ENCODE results near the gene ATP1A1.

ATP1A1 gene

GRCh38 chr1:116407033-116407432 lies 34.0 kb downstream of the ATP1A1 start:
- H3F3A ChIP-seq (ENCODE audit: insufficient read depth, low read length), result no peaks in the 10 kb centered on the region
- H3K4me3 ChIP-seq (ENCODE audit: low read length), result no peak overlapping the region
- no peaks in the 10 kb centered on the region for H3K36me3 ChIP-seq (replicated peaks; ENCODE audit: insufficient read depth, low read length)
- no peak overlapping the region for H3K4me2 ChIP-seq (ENCODE audit: low read depth, low read length)
- H3K4me1 ChIP-seq (ENCODE audit: low read length), result no peaks in the 10 kb centered on the region
- H3K27me3 ChIP-seq (replicated peaks; ENCODE audit: insufficient read depth, low read length), result no peaks in the 10 kb centered on the region
- no peak for TF ChIP-seq EZH2phosphoT487 (IDR thresholded peaks at IDR 0.05; ENCODE audit: low read length)
- TF ChIP-seq EZH2 (optimal IDR thresholded peaks at IDR 0.05; ENCODE audit: low read depth, low read length), result no peak
- no peaks in the 10 kb centered on the region for H3K79me2 ChIP-seq (ENCODE audit: low read length)
- no peaks in the 10 kb centered on the region for H4K20me1 ChIP-seq (ENCODE audit: insufficient read depth, low read length)
- H2AFZ ChIP-seq (ENCODE audit: low read length), result no peak overlapping the region
- no peak for DNase-seq
- H3K9me3 ChIP-seq (replicated peaks; ENCODE audit: insufficient read depth, low read length), result no peaks in the 10 kb centered on the region
- no peak overlapping the region for H3K9ac ChIP-seq (ENCODE audit: low read length)
- H3K27ac ChIP-seq (ENCODE audit: low read length), result no peak overlapping the region
- no peaks in the 10 kb centered on the region for H3K9me2 ChIP-seq (replicated peaks; ENCODE audit: insufficient read depth, low read length)

GRCh38 chr1:116408193-116408592 lies 35.1 kb downstream of the ATP1A1 start:
- H3F3A ChIP-seq (ENCODE audit: insufficient read depth, low read length), result no peaks in the 10 kb centered on the region
- H3K9ac ChIP-seq (ENCODE audit: low read length), result no peak overlapping the region
- no peaks in the 10 kb centered on the region for H3K36me3 ChIP-seq (replicated peaks; ENCODE audit: insufficient read depth, low read length)
- no peak overlapping the region for H3K4me2 ChIP-seq (ENCODE audit: low read depth, low read length)
- no peaks in the 10 kb centered on the region for H3K79me2 ChIP-seq (ENCODE audit: low read length)
- DNase-seq, result no peak
- no peaks in the 10 kb centered on the region for H3K9me3 ChIP-seq (replicated peaks; ENCODE audit: insufficient read depth, low read length)
- no peaks in the 10 kb centered on the region for H4K20me1 ChIP-seq (ENCODE audit: insufficient read depth, low read length)
- H3K27me3 ChIP-seq (replicated peaks; ENCODE audit: insufficient read depth, low read length), result no peaks in the 10 kb centered on the region
- TF ChIP-seq CTCF (IDR thresholded peaks at IDR 0.05; ENCODE audit: low read length), result no peak
- TF ChIP-seq EZH2phosphoT487 (IDR thresholded peaks at IDR 0.05; ENCODE audit: low read length), result no peak
- no peak for TF ChIP-seq EZH2 (optimal IDR thresholded peaks at IDR 0.05; ENCODE audit: low read depth, low read length)
- H3K4me3 ChIP-seq (ENCODE audit: low read length), result no peak overlapping the region
- no peak overlapping the region for H3K27ac ChIP-seq (ENCODE audit: low read length)
- no peak overlapping the region for H2AFZ ChIP-seq (ENCODE audit: low read length)
- H3K4me1 ChIP-seq (ENCODE audit: low read length), result no peaks in the 10 kb centered on the region
- no peaks in the 10 kb centered on the region for H3K9me2 ChIP-seq (replicated peaks; ENCODE audit: insufficient read depth, low read length)

- TF ChIP-seq EZH2phosphoT487 (IDR thresholded peaks at IDR 0.05; ENCODE audit: low read length), result no peak
- no peak for TF ChIP-seq CTCF (IDR thresholded peaks at IDR 0.05; ENCODE audit: low read length)
- no peak for TF ChIP-seq EZH2 (optimal IDR thresholded peaks at IDR 0.05; ENCODE audit: low read depth, low read length)
- H3F3A ChIP-seq (ENCODE audit: insufficient read depth, low read length), result no peaks in the 10 kb centered on the region
These were observed 36.0 kb downstream of the ATP1A1 start for GRCh38 chr1:116408803-116409720.

GRCh38 chr1:116409751-116410191 lies 36.7 kb downstream of the ATP1A1 start:
- Histone ChIP-seq H3K27ac (ENCODE audit: low read length) (no peak overlapping the region), H2AFZ (ENCODE audit: low read length) (no peak overlapping the region)

More at GRCh38 chr1:116408803-116409720, 36.0 kb downstream of the ATP1A1 start:
- H3K27ac ChIP-seq (ENCODE audit: low read length), result no peak overlapping the region
- no peaks in the 10 kb centered on the region for H3K9me3 ChIP-seq (replicated peaks; ENCODE audit: insufficient read depth, low read length)
- H3K4me1 ChIP-seq (ENCODE audit: low read length), result no peaks in the 10 kb centered on the region
- H3K4me2 ChIP-seq (ENCODE audit: low read depth, low read length), result no peak overlapping the region
- no peaks in the 10 kb centered on the region for H4K20me1 ChIP-seq (ENCODE audit: insufficient read depth, low read length)
- no peak overlapping the region for H2AFZ ChIP-seq (ENCODE audit: low read length)
- H3K9me2 ChIP-seq (replicated peaks; ENCODE audit: insufficient read depth, low read length), result no peaks in the 10 kb centered on the region
- no peak overlapping the region for H3K9ac ChIP-seq (ENCODE audit: low read length)
- no peak for DNase-seq
- no peaks in the 10 kb centered on the region for H3K79me2 ChIP-seq (ENCODE audit: low read length)
- no peaks in the 10 kb centered on the region for H3K27me3 ChIP-seq (replicated peaks; ENCODE audit: insufficient read depth, low read length)
- no peaks in the 10 kb centered on the region for H3K36me3 ChIP-seq (replicated peaks; ENCODE audit: insufficient read depth, low read length)
- H3K4me3 ChIP-seq (ENCODE audit: low read length), result no peak overlapping the region

More at GRCh38 chr1:116409751-116410191, 36.7 kb downstream of the ATP1A1 start:
- no peak for TF ChIP-seq CTCF (IDR thresholded peaks at IDR 0.05; ENCODE audit: low read length)
- TF ChIP-seq EZH2phosphoT487 (IDR thresholded peaks at IDR 0.05; ENCODE audit: low read length), result no peak
- TF ChIP-seq EZH2 (optimal IDR thresholded peaks at IDR 0.05; ENCODE audit: low read depth, low read length), result no peak
- Histone ChIP-seq H3K36me3 (replicated peaks; ENCODE audit: insufficient read depth, low read length) (no peaks in the 10 kb centered on the region), H3K4me1 (ENCODE audit: low read length) (no peaks in the 10 kb centered on the region), H3K9ac (ENCODE audit: low read length) (no peak overlapping the region), H4K20me1 (ENCODE audit: insufficient read depth, low read length) (no peaks in the 10 kb centered on the region), H3K27me3 (replicated peaks; ENCODE audit: insufficient read depth, low read length) (no peaks in the 10 kb centered on the region), H3K9me2 (replicated peaks; ENCODE audit: insufficient read depth, low read length) (no peaks in the 10 kb centered on the region), H3K4me3 (ENCODE audit: low read length) (no peak overlapping the region), H3K4me2 (ENCODE audit: low read depth, low read length) (no peak overlapping the region), H3K79me2 (ENCODE audit: low read length) (no peaks in the 10 kb centered on the region), H3K9me3 (replicated peaks; ENCODE audit: insufficient read depth, low read length) (no peaks in the 10 kb centered on the region), H3F3A (ENCODE audit: insufficient read depth, low read length) (no peaks in the 10 kb centered on the region)
- no peak for DNase-seq

Data from MM.1S (cell line).